Activated naive CD4-positive, alpha-beta T cell treated with anti-CD3 and anti-CD28 coated beads, Interleukin-2, amount 10 ng/mL, durations not matched to agents 7 days and 5 days (primary cell): Measurements from ENCODE around the gene ATP5F1E.

ENCODE experiments used
- CTCF ChIA-PET: fragments of 350-600 bp; sonication (Branson Sonifier 250); formaldehyde crosslinking; loops from one replicate; lab custom pipeline; 2021; ENCODE audit warnings: antibody characterized with exemption; lab: Charles Lee
- DNase-seq: peaks from one replicate; pipeline ENCODE4 v3.0.0-alpha.2; 2020
- H3K27ac Mint-ChIP-seq: one replicate; pipeline ENCODE4 v1.8.0; 2021; ENCODE audit warnings: mild to moderate bottlenecking, moderate library complexity, mixed read lengths
- H3K27me3 Mint-ChIP-seq: one replicate; pipeline ENCODE4 v1.8.0; 2021; ENCODE audit warnings: mild to moderate bottlenecking, mixed read lengths
- H3K36me3 Mint-ChIP-seq: one replicate; pipeline ENCODE4 v1.8.0; 2021; ENCODE audit warnings: mixed read lengths
- H3K4me1 Mint-ChIP-seq: one replicate; pipeline ENCODE4 v1.8.0; 2021; ENCODE audit warnings: mixed read lengths
- H3K4me3 Mint-ChIP-seq: one replicate; pipeline ENCODE4 v1.8.0; 2021; ENCODE audit warnings: mild to moderate bottlenecking, moderate library complexity, mixed read lengths
- H3K9me3 Mint-ChIP-seq: one replicate; pipeline ENCODE4 v1.8.0; 2021; ENCODE audit warnings: mixed read lengths

ATP5F1E gene

DNA sequence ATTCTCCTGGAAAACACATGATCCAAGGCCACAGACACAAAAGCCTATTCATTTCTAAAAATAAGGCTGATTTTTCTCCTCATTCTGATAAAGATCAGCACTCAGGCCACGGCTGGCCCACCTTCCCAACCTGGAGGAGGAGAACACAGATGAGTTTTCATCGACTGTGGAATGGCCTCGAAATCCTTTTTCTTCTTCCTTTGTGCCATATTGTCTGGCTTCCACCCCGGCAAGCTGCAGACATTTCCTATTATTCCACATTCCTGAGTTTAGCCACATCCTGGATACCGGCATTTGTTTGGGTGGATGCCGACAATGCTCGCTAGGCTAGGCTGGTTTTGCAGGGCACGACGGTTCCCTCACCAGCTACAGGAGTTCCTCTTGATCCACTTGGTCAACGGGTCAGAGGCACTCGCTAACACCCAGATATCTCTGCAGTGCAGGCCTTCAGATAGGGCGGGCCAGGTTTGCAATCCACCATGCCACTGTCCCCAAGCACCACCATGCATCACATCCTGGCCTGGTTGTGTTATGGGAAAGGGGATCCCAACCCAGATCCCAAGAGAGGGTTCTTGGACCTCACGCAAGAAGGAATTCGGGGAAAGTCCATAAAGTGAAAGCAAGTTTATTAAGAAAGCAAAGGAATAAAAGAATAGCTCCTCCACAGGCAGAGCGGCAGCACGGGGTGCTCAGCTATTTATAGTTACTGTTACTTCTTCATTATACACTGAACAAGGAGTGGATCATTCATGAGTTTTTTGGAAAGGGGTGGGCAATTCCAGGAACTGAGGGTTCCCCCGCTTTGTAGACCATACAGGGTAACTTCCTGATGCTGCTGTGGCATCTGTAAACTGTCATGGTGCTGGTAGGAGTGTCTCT lies 20.9 kb downstream of the ATP5F1E start:
- peak; percentile 64 for DNase-seq
- no peak overlapping the region for H3K27ac Mint-ChIP-seq
- H3K4me3 Mint-ChIP-seq = no peak overlapping the region
- H3K4me1 Mint-ChIP-seq = peaks cover 56% of the 10 kb centered on the region
- H3K36me3 Mint-ChIP-seq = no peaks in the 10 kb centered on the region
- H3K27me3 Mint-ChIP-seq = peaks cover 35% of the 10 kb centered on the region
- H3K9me3 Mint-ChIP-seq = no peaks in the 10 kb centered on the region
- CTCF ChIA-PET = no interaction called here

DNA sequence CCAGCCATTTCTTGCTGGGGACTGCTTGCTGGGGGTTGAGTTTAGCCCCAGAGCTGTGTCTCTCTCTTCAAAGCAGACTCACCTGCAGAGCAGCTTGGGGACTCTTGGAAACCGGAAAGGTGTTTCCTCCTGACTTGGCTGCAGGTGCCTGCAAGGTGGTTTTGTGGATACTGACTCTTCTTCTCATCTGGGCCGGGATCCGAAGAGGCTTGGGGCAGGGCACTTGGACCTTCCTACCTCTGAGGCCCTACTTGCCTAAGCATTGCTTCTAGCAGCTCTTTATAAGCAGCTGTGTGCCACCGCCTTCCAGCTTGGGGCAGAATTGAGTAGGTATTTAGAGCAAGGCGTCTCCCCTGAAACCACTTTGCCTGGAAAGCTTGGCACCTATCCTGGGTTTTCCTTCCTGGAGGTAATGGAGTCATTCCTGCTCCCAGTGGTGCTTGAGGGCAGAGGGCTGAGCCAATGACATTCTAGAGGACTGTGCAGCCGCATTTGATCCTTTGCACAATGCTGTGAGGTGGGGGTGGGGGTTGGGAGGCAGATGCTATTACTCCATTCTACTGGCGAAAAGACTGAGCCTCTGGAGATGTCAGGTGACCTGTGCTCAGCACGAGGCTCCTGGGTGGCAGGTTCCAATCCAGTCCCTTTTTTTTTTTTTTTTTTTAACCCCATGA lies 21.7 kb downstream of the ATP5F1E start:
- no peak overlapping the region for H3K4me3 Mint-ChIP-seq
- H3K36me3 Mint-ChIP-seq = no peaks in the 10 kb centered on the region
- peaks cover 35% of the 10 kb centered on the region for H3K27me3 Mint-ChIP-seq
- no peak for DNase-seq
- H3K27ac Mint-ChIP-seq = no peak overlapping the region
- CTCF ChIA-PET = no interaction called here
- H3K4me1 Mint-ChIP-seq = peaks cover 59% of the 10 kb centered on the region
- no peaks in the 10 kb centered on the region for H3K9me3 Mint-ChIP-seq

DNA sequence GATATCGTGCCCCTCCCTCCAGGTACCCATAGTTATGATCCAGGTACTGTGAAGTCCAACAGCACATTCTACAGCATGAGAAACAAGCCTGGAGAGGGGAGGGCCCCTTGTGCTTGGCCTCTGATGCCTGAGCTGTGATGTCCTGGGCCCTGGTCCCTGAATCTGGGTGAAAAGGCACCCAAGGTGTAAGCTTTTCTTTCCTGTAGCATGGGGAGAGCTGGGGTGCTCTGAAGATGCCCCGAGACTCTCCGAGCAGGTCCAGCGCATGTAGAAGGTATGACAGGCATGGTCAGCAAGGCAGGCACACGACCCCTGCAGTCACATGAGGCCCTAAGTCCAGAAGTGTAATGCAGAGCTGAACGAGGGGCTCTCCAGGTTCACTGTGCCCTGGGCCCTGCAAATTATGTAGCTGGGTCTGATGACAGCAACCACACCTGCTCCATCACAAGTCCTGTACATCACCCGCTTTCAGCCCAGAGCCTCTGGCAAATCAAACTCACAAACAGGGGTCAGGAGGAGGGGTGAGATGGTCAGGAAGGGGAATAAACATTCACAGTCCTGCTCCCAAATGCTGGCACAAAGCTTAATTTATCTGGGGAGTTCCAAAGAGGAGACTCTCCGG lies 23.3 kb downstream of the ATP5F1E start:
- Mint-ChIP-seq H3K36me3 (peaks cover 2% of the 10 kb centered on the region), H3K27ac (no peak overlapping the region), H3K27me3 (peaks cover 35% of the 10 kb centered on the region), H3K9me3 (no peaks in the 10 kb centered on the region), H3K4me1 (peaks cover 63% of the 10 kb centered on the region), H3K4me3 (no peak overlapping the region)
- CTCF ChIA-PET = interaction anchor here (0.6 kb wide), 1 partner anchor 331 kb away, joined by 4 read pairs; no protein-coding TSS in a partner anchor
- DNase-seq = no peak

DNA sequence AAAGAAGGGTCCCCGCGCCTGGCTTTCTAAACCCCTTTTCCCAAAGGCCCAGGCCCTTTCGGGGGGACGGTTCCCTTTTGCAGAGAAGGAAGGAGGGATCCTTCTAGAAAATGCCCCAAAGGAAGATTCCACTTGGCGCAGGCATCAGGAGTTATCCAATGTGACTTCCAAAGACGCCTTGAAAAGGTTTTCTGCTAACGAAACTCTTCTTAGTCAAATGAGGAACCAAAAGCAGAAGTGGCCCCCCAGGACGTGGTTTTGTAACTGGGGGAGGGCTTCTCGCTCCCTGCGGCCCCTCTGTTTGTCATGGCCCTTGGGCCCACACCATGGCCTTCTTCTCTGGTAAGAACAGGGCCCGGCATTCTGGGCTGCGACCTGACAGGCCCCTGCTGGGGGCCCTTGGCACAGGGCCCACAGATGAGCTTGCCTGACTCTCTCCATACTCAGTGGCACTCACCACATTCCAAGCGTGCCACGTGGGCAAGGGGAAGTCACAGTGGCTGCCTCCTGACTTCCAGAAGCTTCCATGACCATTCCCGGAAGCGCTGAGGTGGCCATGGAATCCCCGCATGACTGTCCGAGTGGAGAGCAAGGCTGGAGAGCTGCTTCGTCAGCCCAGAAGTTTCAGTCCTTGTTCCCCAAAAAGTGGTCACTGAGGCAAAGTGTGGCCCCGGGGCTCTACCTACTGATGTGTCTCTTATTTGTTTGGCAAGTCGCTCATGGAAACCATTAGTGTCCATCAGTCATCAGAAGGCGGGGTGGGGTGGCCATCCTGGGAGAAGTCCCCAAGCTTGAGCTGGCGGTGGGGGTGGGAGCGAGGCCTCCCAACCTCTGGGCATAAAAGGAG lies 24.2 kb downstream of the ATP5F1E start:
- Mint-ChIP-seq H3K27ac (no peak overlapping the region), H3K4me1 (peaks cover 64% of the 10 kb centered on the region), H3K4me3 (peak overlapping the region; percentile 75), H3K27me3 (peaks cover 31% of the 10 kb centered on the region), H3K36me3 (peaks cover 9% of the 10 kb centered on the region), H3K9me3 (no peaks in the 10 kb centered on the region)
- CTCF ChIA-PET = no interaction called here
- DNase-seq = no peak

DNA sequence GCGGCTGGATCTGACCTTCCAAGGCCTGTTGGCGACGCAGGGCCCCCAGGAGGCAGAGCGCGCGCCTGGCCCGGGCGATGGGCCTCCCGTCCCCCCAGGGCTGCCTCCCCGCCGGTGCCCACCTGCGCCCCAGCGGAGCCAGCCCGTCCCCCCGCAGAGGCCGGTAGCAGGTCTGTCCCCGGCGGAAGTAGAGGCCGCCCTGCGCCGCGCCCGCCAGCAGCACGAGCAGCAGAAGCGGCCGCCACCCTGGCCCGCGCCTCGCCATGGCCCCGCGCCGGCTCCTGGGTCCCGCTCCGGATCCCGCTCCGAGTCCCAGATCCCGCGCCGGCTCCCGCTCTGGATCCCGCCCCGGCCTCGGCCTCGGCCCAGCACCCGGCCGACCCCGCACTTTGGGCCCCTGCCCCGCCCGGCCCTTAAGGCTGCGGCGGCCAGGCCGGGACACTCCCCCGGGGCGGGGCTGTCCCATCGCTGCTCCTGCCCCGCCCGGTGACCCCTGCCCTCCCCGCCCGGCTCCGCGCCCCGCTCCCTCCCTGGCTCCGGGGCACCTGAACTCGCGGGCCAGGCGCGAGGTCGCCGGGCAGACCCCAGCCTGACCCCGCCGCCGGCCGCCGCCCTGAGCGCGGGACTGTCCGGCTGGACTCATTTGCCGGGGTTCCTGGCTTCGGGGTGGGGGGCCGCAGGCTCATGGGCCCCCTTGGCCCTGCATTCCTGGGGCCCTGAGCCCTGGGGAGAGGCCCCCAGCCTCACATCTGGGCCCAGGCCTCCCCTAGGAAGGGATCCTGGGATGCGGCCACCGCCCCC lies 25.1 kb downstream of the ATP5F1E start, which contains the start of gene CTSZ:
Gene CTSZ, minus strand, starts transcription at position 391 of the 801 bp plus-strand sequence. Its CDS starts 126 bp downstream, at position 265.
- Mint-ChIP-seq H3K4me3 (peak within 1 kb of the TSS; percentile 79), H3K4me1 (peaks cover 64% of the 10 kb centered on the region), H3K9me3 (no peaks in the 10 kb centered on the region), H3K27me3 (peaks cover 31% of the 10 kb centered on the region), H3K36me3 (peaks cover 17% of the 10 kb centered on the region), H3K27ac (peak within 1 kb of the TSS; percentile 56)
- peak; percentile 70 for DNase-seq
- CTCF ChIA-PET = no interaction called here

DNA sequence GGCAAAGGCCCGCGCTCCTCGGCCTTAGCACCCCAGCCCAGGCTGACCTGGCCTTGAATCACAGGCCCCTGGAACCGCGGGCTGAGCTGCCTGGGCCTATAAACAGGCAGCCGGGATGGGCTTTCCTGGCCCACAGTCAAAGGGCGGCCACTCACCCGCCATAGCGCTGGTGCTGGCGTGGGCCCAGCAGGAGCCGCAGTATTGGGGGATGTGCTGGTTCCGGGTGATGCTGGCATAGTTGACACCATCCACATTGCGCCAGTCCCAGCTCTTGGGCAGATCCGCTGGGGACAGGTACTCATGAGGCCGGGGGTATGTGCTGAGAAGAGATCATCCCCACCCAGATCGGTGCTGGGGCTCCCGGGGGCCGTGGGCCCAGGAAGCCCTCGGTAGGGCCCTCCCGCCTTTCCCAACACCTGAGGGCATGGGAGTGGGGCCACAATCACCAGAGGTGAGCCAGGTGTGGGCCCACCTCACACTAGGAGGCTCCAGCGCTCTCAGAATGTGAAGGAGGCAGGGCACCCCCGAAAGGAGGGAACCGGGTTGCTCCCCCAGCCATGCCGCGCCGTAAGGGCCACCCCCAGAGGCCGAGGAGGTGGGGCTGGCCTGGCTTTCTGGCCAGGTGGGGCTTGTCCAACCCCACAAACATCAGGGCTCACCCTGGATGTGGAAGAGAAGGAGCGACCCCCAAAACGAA lies 25.8 kb downstream of the ATP5F1E start:
- Mint-ChIP-seq H3K4me3 (peak overlapping the region; percentile 79), H3K36me3 (peaks cover 22% of the 10 kb centered on the region), H3K4me1 (peaks cover 57% of the 10 kb centered on the region), H3K27me3 (peaks cover 31% of the 10 kb centered on the region), H3K9me3 (no peaks in the 10 kb centered on the region), H3K27ac (peak overlapping the region; percentile 56)
- CTCF ChIA-PET = no interaction called here
- DNase-seq = peak; percentile 30

DNA sequence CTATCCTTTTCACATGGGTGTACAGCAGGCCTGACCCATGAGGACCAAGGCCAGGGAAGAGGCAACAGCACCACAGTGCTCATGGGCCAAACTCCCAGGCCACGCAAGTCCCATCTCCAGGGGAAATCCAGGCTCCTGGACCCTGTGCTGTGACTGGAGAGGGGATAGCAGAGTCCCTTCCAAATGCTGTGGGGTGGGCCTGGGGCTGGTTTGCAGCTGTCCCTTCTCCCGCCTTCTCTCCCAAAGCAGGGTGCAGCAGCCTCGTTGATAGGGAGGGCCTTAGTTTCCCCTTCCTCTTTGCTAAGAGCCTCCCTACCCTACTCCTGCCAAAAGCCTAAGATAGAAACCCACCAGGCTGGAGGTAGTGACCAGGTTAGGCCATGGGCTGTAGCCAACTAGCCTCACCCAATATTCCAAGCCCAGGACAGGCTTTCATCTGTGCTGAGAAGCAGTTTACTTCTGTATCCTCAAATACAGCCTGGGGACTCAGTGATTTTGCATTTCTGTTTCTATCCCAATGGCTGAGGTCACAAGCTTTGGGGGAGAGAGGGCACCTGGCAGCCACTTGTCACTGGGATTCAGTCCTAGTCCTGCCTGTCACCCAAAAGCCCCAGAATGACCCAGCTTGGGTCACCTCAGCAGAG lies 26.5 kb downstream of the ATP5F1E start:
- peaks cover 25% of the 10 kb centered on the region for H3K36me3 Mint-ChIP-seq
- peak overlapping the region; percentile 79 for H3K4me3 Mint-ChIP-seq
- CTCF ChIA-PET = no interaction called here
- H3K9me3 Mint-ChIP-seq = no peaks in the 10 kb centered on the region
- peaks cover 28% of the 10 kb centered on the region for H3K27me3 Mint-ChIP-seq
- H3K4me1 Mint-ChIP-seq = peaks cover 51% of the 10 kb centered on the region
- no peak for DNase-seq
- peak overlapping the region; percentile 89 for H3K27ac Mint-ChIP-seq

DNA sequence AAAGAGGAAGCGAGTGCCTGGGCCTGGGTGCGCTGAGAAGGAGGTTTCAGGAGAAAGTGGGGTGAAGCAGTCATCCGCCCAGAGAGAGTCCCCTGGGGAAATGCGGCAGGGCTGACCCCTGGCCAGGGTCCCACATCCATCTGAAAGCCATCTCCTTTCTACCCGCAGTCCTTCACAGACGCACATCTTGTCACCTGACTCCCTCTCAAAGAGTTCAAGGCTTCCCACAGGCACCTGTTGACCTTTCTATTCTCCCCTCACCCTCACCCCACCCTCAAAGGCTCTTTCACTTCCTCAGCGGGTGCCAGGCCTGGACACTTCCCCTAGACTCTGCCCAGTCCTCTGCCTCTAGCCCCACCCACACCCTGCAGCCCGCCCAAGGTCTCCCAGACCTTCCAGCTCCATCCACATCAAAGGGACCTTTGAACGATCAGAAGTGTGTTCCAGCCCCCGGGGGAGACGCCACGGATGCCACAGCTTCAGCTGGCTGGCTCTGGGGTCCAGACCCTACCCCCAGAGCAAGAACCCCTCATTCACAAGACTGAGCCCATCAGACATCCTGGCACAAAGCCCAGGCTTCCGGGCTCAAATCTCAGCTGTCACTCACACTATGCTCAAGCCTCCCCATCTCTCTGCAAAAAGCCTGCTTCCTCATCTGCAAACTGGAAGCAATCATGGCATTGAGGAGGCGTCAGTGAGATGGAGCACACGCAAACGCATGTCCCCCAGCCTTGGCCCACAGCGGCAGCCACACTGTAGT lies 27.2 kb downstream of the ATP5F1E start:
- Mint-ChIP-seq H3K9me3 (no peaks in the 10 kb centered on the region), H3K4me1 (peaks cover 45% of the 10 kb centered on the region), H3K4me3 (peak overlapping the region; percentile 79), H3K36me3 (peaks cover 29% of the 10 kb centered on the region), H3K27me3 (peaks cover 21% of the 10 kb centered on the region), H3K27ac (peak overlapping the region; percentile 89)
- CTCF ChIA-PET = no interaction called here
- peak; percentile 67 for DNase-seq

DNA sequence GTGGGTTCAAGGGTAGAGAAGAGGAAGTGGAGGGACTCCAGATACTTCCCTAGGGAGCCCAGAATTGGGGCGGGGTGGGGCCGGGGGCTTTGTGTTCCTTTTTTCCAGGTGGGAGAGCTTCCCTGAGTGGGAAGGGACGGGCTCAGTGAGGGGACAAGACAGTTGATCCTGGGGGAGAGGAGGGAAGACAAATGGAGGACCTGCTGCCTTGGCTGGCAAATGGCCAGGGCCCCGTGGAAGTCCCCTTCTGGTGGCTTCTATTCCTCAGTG lies 27.7 kb downstream of the ATP5F1E start:
- peak overlapping the region; percentile 79 for H3K4me3 Mint-ChIP-seq
- DNase-seq = no peak
- CTCF ChIA-PET = no interaction called here
- peak overlapping the region; percentile 89 for H3K27ac Mint-ChIP-seq
- peaks cover 16% of the 10 kb centered on the region for H3K27me3 Mint-ChIP-seq
- peaks cover 30% of the 10 kb centered on the region for H3K36me3 Mint-ChIP-seq
- peaks cover 43% of the 10 kb centered on the region for H3K4me1 Mint-ChIP-seq
- no peaks in the 10 kb centered on the region for H3K9me3 Mint-ChIP-seq

DNA sequence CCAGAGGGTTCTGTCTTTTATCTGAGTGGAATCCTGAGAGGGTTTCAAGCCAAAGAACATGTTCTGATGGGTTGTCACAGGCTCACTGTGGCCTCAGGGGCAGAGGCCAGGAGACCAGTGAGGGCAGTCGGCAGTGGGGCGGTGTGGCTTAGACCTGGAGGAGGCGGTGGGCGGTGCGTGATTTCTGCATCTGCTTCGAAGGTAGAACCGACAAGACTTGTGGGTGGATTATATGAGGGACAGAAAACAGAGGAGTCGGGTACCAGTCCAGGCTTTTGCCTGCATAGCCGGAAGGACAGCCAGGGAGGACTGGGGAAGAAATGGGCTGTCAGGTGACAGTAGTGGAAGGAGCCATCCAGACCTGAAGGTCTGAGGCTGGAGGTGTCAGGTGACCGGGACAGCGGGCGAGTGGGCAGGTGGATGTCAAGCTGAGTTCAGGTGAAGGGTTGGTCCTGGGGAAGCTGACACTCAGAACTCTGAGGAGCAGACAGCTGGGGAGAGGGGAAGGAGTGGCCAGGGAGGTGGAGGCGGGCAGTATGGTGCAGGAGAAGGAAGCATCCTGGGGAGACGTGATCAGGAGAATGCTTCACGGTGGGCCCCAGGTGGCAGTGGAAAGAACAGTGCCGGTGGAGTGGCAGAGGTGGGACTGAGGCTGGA lies 28.2 kb downstream of the ATP5F1E start:
- CTCF ChIA-PET = no interaction called here

DNA sequence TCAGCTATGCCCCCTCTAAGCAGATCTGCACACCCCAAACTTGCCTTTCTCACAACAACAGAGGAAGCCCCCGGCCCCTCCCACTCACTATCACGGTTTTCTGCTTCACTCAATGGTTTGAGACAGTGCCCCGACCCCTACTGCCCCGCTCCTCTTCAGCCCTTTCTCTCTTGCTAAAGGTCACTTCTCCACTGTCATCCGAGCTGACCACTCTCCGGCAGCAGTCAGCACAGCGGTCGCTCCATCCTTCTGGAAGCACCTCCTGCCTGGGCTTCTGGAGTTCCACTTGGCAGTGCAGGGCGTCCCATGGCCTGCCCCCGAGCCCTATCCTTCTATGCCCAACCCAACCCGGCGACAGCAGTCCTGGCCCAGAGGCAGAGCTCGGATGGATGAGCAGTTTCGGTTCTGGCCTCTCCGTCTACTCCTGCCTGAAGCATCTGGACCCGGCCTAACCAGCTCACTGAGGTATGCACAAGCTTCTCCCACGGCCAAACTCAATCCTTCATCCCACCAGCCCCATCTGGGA lies 29.2 kb downstream of the ATP5F1E start:
- no peaks in the 10 kb centered on the region for H3K9me3 Mint-ChIP-seq
- H3K27ac Mint-ChIP-seq = peak overlapping the region; percentile 24
- CTCF ChIA-PET = no interaction called here
- no peak overlapping the region for H3K4me3 Mint-ChIP-seq
- peaks cover 43% of the 10 kb centered on the region for H3K4me1 Mint-ChIP-seq
- peaks cover under 1% of the 10 kb centered on the region for H3K27me3 Mint-ChIP-seq
- H3K36me3 Mint-ChIP-seq = peaks cover 35% of the 10 kb centered on the region
- DNase-seq = no peak

More for the DNA sequence above, 28.2 kb downstream of the ATP5F1E start:
- no peaks in the 10 kb centered on the region for H3K9me3 Mint-ChIP-seq
- peaks cover 32% of the 10 kb centered on the region for H3K36me3 Mint-ChIP-seq
- H3K4me3 Mint-ChIP-seq = peak overlapping the region; percentile 79
- DNase-seq = no peak
- H3K4me1 Mint-ChIP-seq = peaks cover 43% of the 10 kb centered on the region
- peak overlapping the region; percentile 62 for H3K27ac Mint-ChIP-seq
- H3K27me3 Mint-ChIP-seq = peaks cover 11% of the 10 kb centered on the region
